Ramos (cell line): ENCODE data around the gene CRYZL1.
"Not testable (repeated sequence)": the region's sequence is repeated elsewhere in the genome, so short reads cannot be mapped to it uniquely, and the experiment has no call there.

Source experiments
- in situ Hi-C: fragments of 300-500 bp; cut with MboI; formaldehyde crosslinking; loops from one replicate; pipeline ENCODE4 v1.14.3; 2022; ENCODE audit warnings: low sequenced_read_pairs; ENCODE audit not compliant: unreplicated experiment

CRYZL1 gene

GRCh38 chr21:33642027-33642895 lies 720 bp upstream of the CRYZL1 start, which contains the start of gene ITSN1:
ITSN1 (plus strand) TSS chr21:33642501; CDS start chr21:33718829, 76,328 bp downstream.
- in situ Hi-C loops, result no loop called here

GRCh38 chr21:33640697-33641351 lies 717 bp downstream of the CRYZL1 start:
- in situ Hi-C loops, result no loop called here

GRCh38 chr21:33634254-33634653 lies 7.3 kb downstream of the CRYZL1 start:
- in situ Hi-C loops, result no loop called here

- in situ Hi-C loops, result not testable (repeated sequence)
These were observed 15.4 kb downstream of the CRYZL1 start for GRCh38 chr21:33626151-33626550.

GRCh38 chr21:33622253-33622652 lies 19.3 kb downstream of the CRYZL1 start:
- in situ Hi-C loops, result loop anchor here (25.0 kb wide), 1 partner anchor 435 kb away; no protein-coding TSS in a partner anchor

GRCh38 chr21:33619726-33620125 lies 21.8 kb downstream of the CRYZL1 start:
- in situ Hi-C loops, result loop anchor here (25.0 kb wide), 1 partner anchor 432 kb away; no protein-coding TSS in a partner anchor

GRCh38 chr21:33618407-33618806 lies 23.1 kb downstream of the CRYZL1 start:
- in situ Hi-C loops, result loop anchor here (25.0 kb wide), 1 partner anchor 431 kb away; no protein-coding TSS in a partner anchor

- in situ Hi-C loops, result loop anchor here (25.0 kb wide), 1 partner anchor 430 kb away; no protein-coding TSS in a partner anchor
These were observed 24.0 kb downstream of the CRYZL1 start for GRCh38 chr21:33617565-33617964.

GRCh38 chr21:33611006-33611744 lies 30.4 kb downstream of the CRYZL1 start:
- in situ Hi-C loops, result loop anchor here (25.0 kb wide), 1 partner anchor 424 kb away; no protein-coding TSS in a partner anchor

GRCh38 chr21:33608559-33608958 lies 33.0 kb downstream of the CRYZL1 start:
- in situ Hi-C loops, result loop anchor here (25.0 kb wide), 1 partner anchor 421 kb away; no protein-coding TSS in a partner anchor

GRCh38 chr21:33598051-33598450 lies 43.5 kb downstream of the CRYZL1 start:
- in situ Hi-C loops, result no loop called here

- in situ Hi-C loops, result no loop called here
These were observed 52.8 kb downstream of the CRYZL1 start, which contains the start of gene DONSON for GRCh38 chr21:33588485-33589335. DONSON (minus strand) TSS chr21:33588684; CDS start chr21:33588641, 43 bp downstream.

- in situ Hi-C loops, result no loop called here
These were observed 53.6 kb downstream of the CRYZL1 start for GRCh38 chr21:33587792-33588484.

- in situ Hi-C loops, result no loop called here
These were observed 54.6 kb downstream of the CRYZL1 start for GRCh38 chr21:33586927-33587326.

- in situ Hi-C loops, result no loop called here
These were observed 57.1 kb downstream of the CRYZL1 start for GRCh38 chr21:33584455-33584854.

- in situ Hi-C loops, result no loop called here
These were observed 62.5 kb downstream of the CRYZL1 start for GRCh38 chr21:33578959-33579542.

- in situ Hi-C loops, result no loop called here
These were observed 63.3 kb downstream of the CRYZL1 start for GRCh38 chr21:33578214-33578613.

GRCh38 chr21:33576741-33577141 lies 64.8 kb downstream of the CRYZL1 start:
- in situ Hi-C loops, result not testable (repeated sequence)
